Measurements from ENCODE around the gene TNPO2.

DNA sequence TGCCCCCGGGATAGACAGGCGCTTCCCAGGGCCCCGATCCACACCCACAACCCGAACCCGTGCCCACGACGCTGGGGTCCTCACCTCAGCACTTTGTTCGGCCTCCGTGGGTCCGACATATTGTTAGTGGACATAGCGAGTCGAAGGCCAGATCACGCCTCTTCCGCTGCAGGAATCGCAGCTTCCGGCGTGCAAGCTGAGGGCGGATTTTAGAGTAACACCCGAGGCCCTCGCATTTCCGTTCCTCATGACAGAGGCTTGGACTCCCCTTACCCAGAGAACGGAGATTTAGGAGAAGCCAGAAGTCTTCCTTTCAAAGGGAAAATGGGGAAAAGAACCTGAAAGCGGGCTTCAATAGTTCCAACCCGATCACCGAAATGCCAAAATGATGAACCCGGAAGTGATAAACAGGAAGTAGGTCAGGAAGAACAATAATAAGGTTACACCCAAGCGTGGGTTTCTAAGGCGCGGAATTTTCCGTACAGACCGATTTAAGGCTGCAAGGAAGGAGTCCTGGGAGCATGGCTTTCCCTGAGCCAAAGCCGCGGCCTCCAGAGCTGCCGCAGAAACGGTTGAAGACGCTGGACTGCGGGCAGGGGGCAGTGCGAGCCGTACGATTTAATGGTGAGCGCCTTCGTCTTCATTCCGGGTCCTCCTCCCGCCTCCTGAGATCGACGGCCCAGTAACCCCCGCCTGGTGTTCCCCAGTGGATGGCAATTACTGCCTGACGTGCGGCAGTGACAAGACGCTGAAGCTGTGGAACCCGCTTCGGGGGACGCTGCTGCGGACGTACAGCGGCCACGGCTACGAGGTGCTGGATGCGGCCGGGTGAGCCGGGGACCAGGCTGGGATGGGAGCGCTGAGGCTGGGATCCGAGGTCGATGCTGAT is 54.2 kb downstream of the TNPO2 start:
- no peak for TF ChIP-seq EZH2phosphoT487 (IDR thresholded peaks at IDR 0.05; ENCODE audit: insufficient read depth, low read depth)
- no peak for TF ChIP-seq EZH2 (IDR thresholded peaks at IDR 0.05; ENCODE audit: insufficient read depth, poor library complexity, severe bottlenecking)

Measured in GM23248 (cell line).